DND-41 (cell line): Measurements from ENCODE around the gene PXMP2.

ENCODE experiments used
- CTCF ChIP-seq: IDR thresholded peaks from 2 replicates; pipeline ENCODE4 v1.5.1; 2012; ENCODE audit warnings: borderline replicate concordance, low read length, moderate library complexity, mild to moderate bottlenecking; ENCODE audit not compliant: poor library complexity, severe bottlenecking; ENCODE audit errors: extremely low read depth
- EZH2 ChIP-seq: IDR thresholded peaks from 3 replicates; pipeline ENCODE4 v1.6.1; 2012; ENCODE audit warnings: borderline replicate concordance, low read depth, mild to moderate bottlenecking, moderate library complexity, low read length, inconsistent platforms; ENCODE audit not compliant: severe bottlenecking

GRCh38 chr12:132687211-132688164, at the start of gene PXMP2, which contains the start of gene POLE:
- TF ChIP-seq CTCF (peak; percentile 9), EZH2 (no peak)
